A549 (cell line): ENCODE results near the gene PDE4D.

ENCODE experiments used
- CHD4 ChIP-seq: fragments of 200-600 bp; sonication (generic); IDR thresholded peaks from 2 replicates; pipeline ENCODE4 v1.6.1; 2016; ENCODE audit warnings: antibody characterized with exemption, mild to moderate bottlenecking, borderline replicate concordance
- EP300 ChIP-seq, 2 experiments: fragments of >200 bp; sonication (Bioruptor Twin); formaldehyde crosslinking; IDR thresholded peaks; 2 replicates in 1 of 2; 3 replicates in 1 of 2; pipeline ENCODE4 v1.6.1; 2016 to 2017
- POLR2A ChIP-seq: IDR thresholded peaks from 2 replicates; pipeline ENCODE4 v1.6.1; 2012; ENCODE audit warnings: mild to moderate bottlenecking, low read length
- RNF2 ChIP-seq: fragments of 200-600 bp; sonication (generic); IDR thresholded peaks from 2 replicates; pipeline ENCODE4 v1.6.1; 2016; ENCODE audit warnings: low read depth, mild to moderate bottlenecking, antibody characterized with exemption, moderate library complexity, borderline replicate concordance
- TF ChIP-seq, protein P1 (sequence below): fragments of >200 bp; sonication (Bioruptor Twin); formaldehyde crosslinking; IDR thresholded peaks from 3 replicates; pipeline ENCODE4 v1.5.1; 2016

DNA sequence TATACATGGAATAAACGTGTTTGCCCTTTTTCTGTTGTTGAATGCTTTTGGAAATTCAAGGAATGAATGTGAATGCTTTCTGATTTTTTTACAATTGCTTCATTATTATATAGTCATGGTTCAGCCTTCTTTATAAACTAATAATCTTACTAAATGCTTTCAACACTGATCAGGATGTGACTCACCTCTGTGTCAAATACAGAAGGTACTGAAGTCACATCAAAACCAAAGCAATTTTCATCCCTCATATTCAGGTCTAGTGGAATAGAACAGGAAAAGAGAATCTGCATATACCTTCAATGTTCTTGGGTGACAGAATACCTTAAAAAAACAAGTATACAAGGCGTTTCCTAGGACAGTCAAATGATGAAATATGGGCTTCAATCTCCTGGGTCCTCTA is 170.7 kb downstream of the PDE4D start:
- TF ChIP-seq, protein P1, sequence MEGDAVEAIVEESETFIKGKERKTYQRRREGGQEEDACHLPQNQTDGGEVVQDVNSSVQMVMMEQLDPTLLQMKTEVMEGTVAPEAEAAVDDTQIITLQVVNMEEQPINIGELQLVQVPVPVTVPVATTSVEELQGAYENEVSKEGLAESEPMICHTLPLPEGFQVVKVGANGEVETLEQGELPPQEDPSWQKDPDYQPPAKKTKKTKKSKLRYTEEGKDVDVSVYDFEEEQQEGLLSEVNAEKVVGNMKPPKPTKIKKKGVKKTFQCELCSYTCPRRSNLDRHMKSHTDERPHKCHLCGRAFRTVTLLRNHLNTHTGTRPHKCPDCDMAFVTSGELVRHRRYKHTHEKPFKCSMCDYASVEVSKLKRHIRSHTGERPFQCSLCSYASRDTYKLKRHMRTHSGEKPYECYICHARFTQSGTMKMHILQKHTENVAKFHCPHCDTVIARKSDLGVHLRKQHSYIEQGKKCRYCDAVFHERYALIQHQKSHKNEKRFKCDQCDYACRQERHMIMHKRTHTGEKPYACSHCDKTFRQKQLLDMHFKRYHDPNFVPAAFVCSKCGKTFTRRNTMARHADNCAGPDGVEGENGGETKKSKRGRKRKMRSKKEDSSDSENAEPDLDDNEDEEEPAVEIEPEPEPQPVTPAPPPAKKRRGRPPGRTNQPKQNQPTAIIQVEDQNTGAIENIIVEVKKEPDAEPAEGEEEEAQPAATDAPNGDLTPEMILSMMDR, result no peak
- no peak for TF ChIP-seq RNF2
- TF ChIP-seq CHD4, result no peak
- TF ChIP-seq POLR2A, result no peak
- no peak for TF ChIP-seq EP300 (IDR thresholded peaks at IDR 0.05)
